T47D (cell line): ENCODE measurements around the gene SCUBE3.

ENCODE experiments used
- DNase-seq, 2 experiments: peaks; one replicate each; pipeline versions ENCODE4 v3.0.0 to v3.0.0-alpha.2; 2011 to 2012; ENCODE audit warnings: low read depth in 1 of 2, low spot score in 1 of 2
- JUND ChIP-seq: IDR thresholded peaks from 2 replicates; pipeline ENCODE4 v1.6.1; 2012; ENCODE audit warnings: low read depth
- in situ Hi-C: cut with HindIII; loops from 2 replicates; pipeline ENCODE4 v1.10.0; 2016; ENCODE audit warnings: low sequenced_read_pairs, low pct_unique_long_range_greater_than_20kb

The SCUBE3 gene

GRCh38 chr6:35240838-35241801 is 27.4 kb downstream of the SCUBE3 start:
- TF ChIP-seq JUND: no peak
- in situ Hi-C loops: no loop called here
- DNase-seq: peak; percentile 85 to 93

GRCh38 chr6:35242486-35242885 is 28.7 kb downstream of the SCUBE3 start:
- TF ChIP-seq JUND: no peak
- in situ Hi-C loops: no loop called here
- DNase-seq: no peak

DNA sequence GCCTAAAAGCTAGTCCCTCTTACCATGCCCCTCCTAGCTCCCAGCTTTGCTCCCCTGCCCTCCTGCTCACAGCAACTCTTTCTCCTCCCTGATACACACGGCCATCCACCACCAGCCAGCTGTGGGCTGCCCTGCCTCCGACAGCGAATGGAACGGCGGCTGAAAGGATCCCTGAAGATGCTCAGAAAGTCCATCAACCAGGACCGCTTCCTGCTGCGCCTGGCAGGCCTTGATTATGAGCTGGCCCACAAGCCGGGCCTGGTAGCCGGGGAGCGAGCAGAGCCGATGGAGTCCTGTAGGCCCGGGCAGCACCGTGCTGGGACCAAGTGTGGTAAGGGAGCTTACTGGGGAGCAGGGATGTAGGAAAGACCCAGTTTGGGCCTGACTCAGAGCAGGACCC is 29.1 kb downstream of the SCUBE3 start:
- no peak for TF ChIP-seq JUND
- in situ Hi-C loops: no loop called here
- no peak for DNase-seq

GRCh38 chr6:35243386-35243958 is 29.7 kb downstream of the SCUBE3 start:
- in situ Hi-C loops: no loop called here
- DNase-seq: no peak
- TF ChIP-seq JUND: no peak

DNA sequence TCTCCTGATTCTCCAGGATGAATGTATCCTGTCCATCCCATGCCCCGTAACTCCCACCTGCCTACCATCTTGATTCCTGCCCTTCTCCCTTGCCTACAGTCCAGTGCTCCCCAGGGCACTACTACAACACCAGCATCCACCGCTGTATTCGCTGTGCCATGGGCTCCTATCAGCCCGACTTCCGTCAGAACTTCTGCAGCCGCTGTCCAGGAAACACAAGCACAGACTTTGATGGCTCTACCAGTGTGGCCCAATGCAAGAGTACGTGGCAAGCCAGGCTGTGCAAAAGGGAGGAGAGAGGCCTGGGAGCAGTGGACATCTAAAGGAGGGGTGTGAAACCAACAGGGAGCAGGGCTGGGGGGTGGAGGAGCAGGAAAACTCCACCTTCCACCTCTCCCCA is 30.8 kb downstream of the SCUBE3 start:
- in situ Hi-C loops: no loop called here
- DNase-seq: no peak
- no peak for TF ChIP-seq JUND

- in situ Hi-C loops: no loop called here
- DNase-seq: no peak
- TF ChIP-seq JUND: no peak
Measured at GRCh38 chr6:35247642-35248231, 34.0 kb downstream of the SCUBE3 start.

DNA sequence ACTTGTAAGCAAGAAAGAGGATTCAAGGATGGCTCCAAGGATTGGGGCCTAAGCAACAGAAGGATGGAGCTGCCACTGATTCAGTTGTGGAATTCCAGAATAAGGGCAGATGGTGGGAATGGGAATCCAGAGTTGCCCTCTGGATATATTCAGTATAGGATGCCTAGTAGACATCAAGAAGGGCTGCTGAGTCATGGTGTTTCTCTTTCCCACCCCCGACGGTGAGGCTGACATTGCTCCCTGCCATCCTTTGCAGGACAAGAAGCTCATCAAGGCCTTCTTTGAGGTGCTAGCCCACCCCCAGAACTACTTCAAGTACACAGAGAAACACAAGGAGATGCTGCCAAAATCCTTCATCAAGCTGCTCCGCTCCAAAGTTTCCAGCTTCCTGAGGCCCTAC is 34.5 kb downstream of the SCUBE3 start:
- no peak for DNase-seq
- in situ Hi-C loops: no loop called here
- TF ChIP-seq JUND: no peak

- in situ Hi-C loops: no loop called here
- DNase-seq: no peak
- no peak for TF ChIP-seq JUND
Measured at GRCh38 chr6:35248965-35249364, 35.2 kb downstream of the SCUBE3 start.

- no peak for DNase-seq
- in situ Hi-C loops: no loop called here
- TF ChIP-seq JUND: no peak
Measured at GRCh38 chr6:35251949-35252348, 38.2 kb downstream of the SCUBE3 start.

DNA sequence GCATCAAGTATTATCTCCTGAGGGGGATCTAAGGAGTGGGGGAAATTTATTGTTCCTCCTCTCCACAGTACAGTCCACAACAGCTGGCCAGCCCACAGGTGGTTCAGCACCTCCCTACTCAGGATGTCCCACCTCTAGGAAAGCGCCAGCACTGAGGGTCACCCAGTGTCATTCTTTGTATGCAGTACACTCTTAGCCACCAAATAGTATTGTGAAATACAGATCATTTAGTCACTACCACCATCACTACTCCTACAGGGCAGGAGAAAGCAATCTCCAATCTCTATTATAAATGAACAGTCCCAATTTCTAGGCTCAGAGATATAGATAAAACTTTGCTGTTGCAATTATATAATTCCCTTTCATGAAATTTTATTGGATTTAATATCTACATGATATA is 39.5 kb downstream of the SCUBE3 start:
- in situ Hi-C loops: no loop called here
- no peak for TF ChIP-seq JUND
- DNase-seq: no peak

DNA sequence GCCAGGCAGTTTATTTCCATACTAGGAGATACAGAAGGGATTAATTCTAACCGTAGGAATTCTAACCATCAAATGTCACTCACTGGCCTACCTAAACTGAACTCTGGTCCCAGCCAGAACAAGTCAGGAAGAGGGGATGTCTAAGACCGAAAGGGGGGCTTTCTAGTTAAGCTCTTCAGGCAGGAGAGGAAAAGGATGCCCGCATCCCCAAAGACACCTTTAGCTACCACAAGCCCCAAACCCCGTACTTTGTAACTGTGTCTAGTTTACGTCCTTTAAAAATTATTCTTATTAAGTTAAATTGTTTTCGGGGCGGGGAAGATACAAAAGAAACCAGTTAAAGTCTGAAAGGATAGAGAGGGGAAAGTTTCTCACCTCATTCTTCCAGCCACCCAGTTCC is 44.6 kb downstream of the SCUBE3 start:
- no peak for DNase-seq
- no peak for TF ChIP-seq JUND
- in situ Hi-C loops: no loop called here

GRCh38 chr6:35258858-35259193 is 45.1 kb downstream of the SCUBE3 start:
- in situ Hi-C loops: no loop called here
- TF ChIP-seq JUND: no peak
- peak in 1 of 2 experiments; percentile 18 for DNase-seq
